IPS DF 6.9 (cell line): Measurements from ENCODE around the gene POLN.

Source experiments
- DNase-seq: peaks from one replicate; pipeline ENCODE4 v3.0.0-alpha.2; 2013; ENCODE audit warnings: low read depth, low spot score
- H3K27ac ChIP-seq: one replicate; pipeline ENCODE4 v1.5.1; 2013; ENCODE audit warnings: low read length, control low read depth
- H3K27me3 ChIP-seq: 2 replicates; pipeline ENCODE4 v1.6.1; 2013; ENCODE audit warnings: mild to moderate bottlenecking, low read length; ENCODE audit not compliant: control insufficient read depth, insufficient read depth
- H3K36me3 ChIP-seq: 2 replicates; pipeline ENCODE4 v1.6.1; 2013; ENCODE audit warnings: low read length; ENCODE audit not compliant: control insufficient read depth, insufficient read depth
- H3K4me1 ChIP-seq: 2 replicates; pipeline ENCODE4 v1.6.1; 2013; ENCODE audit warnings: low read length; ENCODE audit not compliant: control insufficient read depth, insufficient read depth
- H3K4me3 ChIP-seq: 2 replicates; pipeline ENCODE4 v1.5.1; 2013; ENCODE audit warnings: mild to moderate bottlenecking, low read length
- H3K9me3 ChIP-seq: 2 replicates; pipeline ENCODE4 v1.6.1; 2013; ENCODE audit warnings: low read length, inconsistent platforms; ENCODE audit not compliant: control insufficient read depth, insufficient read depth
- WGBS: extraction: QIAGEN DNeasy Blood & Tissue Kit; methylation state at CpG from one replicate; pipeline ENCODE4 v1.1.7; 2013; ENCODE audit warnings: mixed read lengths, missing lambda C conversion rate; ENCODE audit not compliant: insufficient read length, insufficient coverage; 5-methylcytosine and 5-hydroxymethylcytosine counted together

Gene POLN

DNA sequence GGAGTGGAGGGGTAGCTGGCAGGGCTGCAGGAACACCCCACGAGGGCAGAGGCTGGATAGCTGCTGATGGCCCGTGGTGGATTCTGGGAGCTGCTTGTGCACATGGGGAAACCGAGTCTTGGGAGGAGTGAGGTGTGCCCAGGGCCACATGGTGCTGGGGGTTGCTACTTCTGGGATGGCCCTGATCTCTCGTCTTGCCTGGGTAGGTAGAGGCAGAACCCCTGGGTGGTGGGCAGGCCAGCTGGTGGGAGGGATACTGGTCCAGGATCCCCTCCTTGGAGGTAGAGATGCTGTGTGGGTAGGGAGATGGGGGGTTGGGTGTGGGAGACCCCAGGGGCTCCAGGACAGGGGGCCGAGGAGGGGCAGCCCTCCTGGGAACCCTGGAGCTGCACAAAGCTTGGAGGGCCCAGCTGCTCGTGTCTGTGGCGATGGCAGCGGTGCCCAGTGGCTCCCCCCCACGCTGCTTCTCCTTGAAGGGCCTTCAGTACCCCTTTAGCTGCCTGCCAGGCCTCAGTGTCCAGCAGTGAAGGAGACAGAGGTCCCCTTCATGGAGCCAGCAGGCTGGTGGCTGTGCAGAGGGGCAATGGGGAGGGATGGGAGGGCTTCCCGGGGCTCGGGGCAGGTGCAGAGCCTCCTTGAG is 179.6 kb downstream of the POLN start:
- peaks cover 4% of the 10 kb centered on the region; the same call in 1 of the 2 replicates for H3K4me1 ChIP-seq
- no CpG with 5 or more reads among the region's 11 CpGs for WGBS
- H3K36me3 ChIP-seq: no peaks in the 10 kb centered on the region; the same call in 1 of the 2 replicates
- H3K9me3 ChIP-seq: no peaks in the 10 kb centered on the region
- no peak overlapping the region for H3K4me3 ChIP-seq
- H3K27ac ChIP-seq: no peak overlapping the region
- no peak for DNase-seq
- peaks cover 18% of the 10 kb centered on the region for H3K27me3 ChIP-seq

DNA sequence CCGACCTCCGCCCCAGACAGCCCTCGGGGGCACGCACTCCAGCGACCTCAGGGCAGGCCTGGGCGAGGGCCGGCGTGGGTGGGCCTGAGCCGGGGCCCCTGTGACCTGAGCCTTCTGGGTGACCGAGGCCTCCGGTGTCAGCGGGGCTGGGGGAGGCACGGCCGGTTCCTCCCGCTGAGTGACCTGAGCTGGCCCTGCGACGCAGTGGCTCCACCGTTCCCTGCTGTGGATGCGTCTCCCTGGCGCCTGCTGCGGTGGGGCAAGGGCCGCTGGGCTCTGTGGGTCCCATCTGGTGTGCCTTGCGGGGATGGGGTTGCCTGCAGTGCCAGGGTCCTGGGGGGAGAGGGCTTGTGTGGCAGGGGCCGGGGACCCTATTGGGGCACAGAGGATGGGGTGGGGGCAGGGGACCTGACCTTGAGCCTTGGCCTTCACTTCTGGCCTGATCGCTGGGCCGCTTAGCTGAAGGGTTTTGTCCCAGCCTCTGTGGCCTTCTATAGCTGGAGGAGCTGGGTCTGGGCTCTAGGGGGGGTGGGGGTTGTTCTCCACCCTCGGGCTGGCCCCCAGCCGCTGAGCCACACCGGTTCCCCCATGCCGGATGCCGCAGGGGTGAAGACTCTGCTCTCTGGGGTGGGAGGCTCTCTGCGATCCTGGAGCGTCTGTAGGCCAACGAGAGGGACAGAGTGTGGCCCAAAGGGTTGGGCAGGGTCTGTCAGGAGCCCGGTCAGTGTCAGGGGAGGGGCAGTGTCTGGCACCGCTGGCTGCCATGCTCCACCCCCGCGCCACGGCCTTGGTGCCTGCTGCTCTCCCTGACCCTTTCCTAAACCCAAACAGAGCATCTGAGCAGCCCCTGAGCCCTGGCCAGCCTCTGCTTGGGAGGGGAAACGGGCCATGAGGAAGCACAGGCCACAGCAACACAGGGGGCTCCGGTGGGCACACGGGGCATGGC is 180.5 kb downstream of the POLN start:
- no peak overlapping the region for H3K27ac ChIP-seq
- H3K4me1 ChIP-seq: peaks cover 4% of the 10 kb centered on the region; the same call in 1 of the 2 replicates
- DNase-seq: no peak
- H3K9me3 ChIP-seq: no peaks in the 10 kb centered on the region
- no CpG with 5 or more reads among the region's 42 CpGs for WGBS
- peak overlapping the region; percentile 2; the same call in 1 of the 2 replicates for H3K4me3 ChIP-seq
- peaks cover 21% of the 10 kb centered on the region for H3K27me3 ChIP-seq
- no peaks in the 10 kb centered on the region; the same call in 1 of the 2 replicates for H3K36me3 ChIP-seq

DNA sequence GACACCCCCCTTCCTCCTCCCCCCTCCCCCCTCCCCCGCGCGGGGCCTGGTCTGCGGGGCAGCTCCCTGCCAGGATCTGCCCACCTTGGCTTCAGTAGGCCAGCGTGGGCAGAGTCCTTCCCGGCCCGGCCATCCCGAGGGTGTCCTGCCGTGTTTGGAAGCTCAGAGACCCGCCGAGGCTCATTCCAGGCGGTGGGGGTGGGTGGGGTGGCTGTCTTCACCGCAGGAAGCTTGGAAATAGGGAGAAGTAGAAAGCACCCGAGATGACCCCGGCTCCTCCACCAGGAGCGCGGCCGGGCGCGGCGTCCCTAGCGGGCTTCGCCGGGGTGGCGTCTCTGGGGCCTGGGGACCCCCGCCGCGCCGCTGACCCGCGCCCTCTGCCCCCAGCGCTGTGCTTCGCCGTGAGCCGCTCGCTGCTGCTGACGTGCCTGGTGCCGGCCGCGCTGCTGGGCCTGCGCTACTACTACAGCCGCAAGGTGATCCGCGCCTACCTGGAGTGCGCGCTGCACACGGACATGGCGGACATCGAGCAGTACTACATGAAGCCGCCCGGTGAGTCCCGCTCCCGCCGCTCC is 181.2 kb downstream of the POLN start:
- Histone ChIP-seq H3K4me3 (peak overlapping the region; percentile 2; the same call in 1 of the 2 replicates), H3K27ac (no peak overlapping the region), H3K4me1 (peaks cover 4% of the 10 kb centered on the region; the same call in 1 of the 2 replicates), H3K36me3 (no peaks in the 10 kb centered on the region; the same call in 1 of the 2 replicates), H3K27me3 (peaks cover 21% of the 10 kb centered on the region), H3K9me3 (no peaks in the 10 kb centered on the region)
- no CpG with 5 or more reads among the region's 54 CpGs for WGBS
- DNase-seq: no peak

DNA sequence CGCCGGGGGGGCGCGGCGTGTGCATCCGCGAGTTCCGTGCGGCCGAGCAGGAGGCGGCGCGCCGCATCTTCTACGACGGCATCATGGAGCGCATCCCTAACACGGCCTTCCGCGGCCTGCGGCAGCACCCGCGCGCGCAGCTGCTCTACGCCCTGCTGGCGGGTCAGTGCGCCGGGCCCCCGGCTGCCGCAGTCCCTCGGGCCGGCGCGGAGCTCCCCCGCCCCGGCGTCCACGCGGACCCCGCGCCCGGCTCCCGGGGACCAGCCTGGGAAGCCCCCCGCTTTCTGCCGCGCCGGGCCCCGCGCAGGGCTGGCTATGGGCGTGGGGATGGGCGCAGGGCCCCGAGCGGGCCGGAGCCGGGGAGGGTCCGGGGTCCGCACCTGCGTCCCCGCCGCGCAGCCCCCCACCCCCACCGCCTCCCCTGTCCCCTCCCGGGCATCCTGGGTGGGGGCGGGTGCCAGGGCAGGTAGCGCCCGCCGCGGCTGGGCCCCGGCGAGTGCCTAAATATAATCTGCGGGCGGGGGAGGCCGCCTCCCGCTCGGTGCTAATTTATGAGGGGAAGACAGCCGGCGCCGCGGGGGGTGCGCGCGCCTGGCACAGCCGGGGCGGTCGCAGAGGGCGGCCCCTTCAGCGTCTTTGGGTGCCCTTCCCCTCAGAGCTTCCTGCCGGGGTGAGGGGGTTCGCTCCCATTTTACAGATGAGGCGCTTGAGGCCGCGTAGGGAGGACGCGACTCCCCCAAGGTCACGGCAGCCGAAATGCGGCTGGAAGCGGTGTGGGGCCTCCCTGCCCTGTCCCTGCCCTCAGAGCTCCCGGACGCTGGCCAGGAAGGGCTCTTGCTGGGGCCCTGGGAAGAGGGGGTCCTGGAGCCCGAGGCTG is 182.0 kb downstream of the POLN start:
- WGBS: no CpG with 5 or more reads among the region's 102 CpGs
- no peaks in the 10 kb centered on the region; the same call in 1 of the 2 replicates for H3K36me3 ChIP-seq
- H3K9me3 ChIP-seq: no peaks in the 10 kb centered on the region
- peak overlapping the region; percentile 42; the same call in 1 of the 2 replicates for H3K4me3 ChIP-seq
- no peak for DNase-seq
- H3K27ac ChIP-seq: no peak overlapping the region
- H3K27me3 ChIP-seq: peaks cover 21% of the 10 kb centered on the region
- H3K4me1 ChIP-seq: peaks cover 4% of the 10 kb centered on the region; the same call in 1 of the 2 replicates

DNA sequence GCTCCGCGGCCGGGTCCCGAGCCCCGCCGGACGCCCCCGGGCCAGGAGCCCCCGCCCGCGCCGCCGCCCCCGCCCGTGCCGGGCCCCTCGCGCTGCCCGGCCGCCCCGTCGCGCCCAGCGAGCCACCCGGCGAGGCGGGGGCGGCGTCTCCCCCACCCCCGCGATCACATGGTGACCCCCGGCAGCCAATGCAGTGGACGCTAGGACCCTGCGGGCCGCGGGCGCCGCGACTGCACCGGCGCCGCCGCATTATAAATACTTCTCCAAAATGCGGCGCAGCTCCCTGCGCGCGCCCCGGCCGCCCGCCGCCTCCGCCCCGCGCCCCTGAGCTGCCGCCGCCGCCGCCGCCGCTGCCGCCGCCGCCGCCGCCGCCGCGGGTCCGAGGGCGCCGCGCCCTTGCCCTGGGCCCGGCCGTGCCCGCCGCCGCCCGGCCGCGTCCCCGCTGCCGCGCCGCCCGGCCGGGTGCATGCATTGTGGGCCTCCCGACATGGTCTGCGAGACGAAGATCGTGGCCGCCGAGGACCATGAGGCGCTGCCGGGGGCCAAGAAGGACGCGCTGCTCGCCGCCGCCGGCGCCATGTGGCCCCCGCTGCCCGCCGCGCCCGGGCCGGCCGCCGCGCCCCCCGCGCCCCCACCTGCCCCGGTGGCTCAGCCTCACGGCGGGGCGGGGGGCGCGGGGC is 182.7 kb downstream of the POLN start, which contains the start of gene NAT8L:
TSS of gene NAT8L (plus strand) at position 282 of the 680 bp plus-strand sequence. CDS start at position 467, 185 bp downstream.
- Histone ChIP-seq H3K27ac (no peak within 1 kb of the TSS), H3K27me3 (peaks cover 21% of the 10 kb centered on the region), H3K4me3 (peak within 1 kb of the TSS; percentile 58), H3K9me3 (no peaks in the 10 kb centered on the region), H3K4me1 (peaks cover 4% of the 10 kb centered on the region; the same call in 1 of the 2 replicates), H3K36me3 (no peaks in the 10 kb centered on the region; the same call in 1 of the 2 replicates)
- DNase-seq: no peak
- no CpG with 5 or more reads among the region's 119 CpGs for WGBS

DNA sequence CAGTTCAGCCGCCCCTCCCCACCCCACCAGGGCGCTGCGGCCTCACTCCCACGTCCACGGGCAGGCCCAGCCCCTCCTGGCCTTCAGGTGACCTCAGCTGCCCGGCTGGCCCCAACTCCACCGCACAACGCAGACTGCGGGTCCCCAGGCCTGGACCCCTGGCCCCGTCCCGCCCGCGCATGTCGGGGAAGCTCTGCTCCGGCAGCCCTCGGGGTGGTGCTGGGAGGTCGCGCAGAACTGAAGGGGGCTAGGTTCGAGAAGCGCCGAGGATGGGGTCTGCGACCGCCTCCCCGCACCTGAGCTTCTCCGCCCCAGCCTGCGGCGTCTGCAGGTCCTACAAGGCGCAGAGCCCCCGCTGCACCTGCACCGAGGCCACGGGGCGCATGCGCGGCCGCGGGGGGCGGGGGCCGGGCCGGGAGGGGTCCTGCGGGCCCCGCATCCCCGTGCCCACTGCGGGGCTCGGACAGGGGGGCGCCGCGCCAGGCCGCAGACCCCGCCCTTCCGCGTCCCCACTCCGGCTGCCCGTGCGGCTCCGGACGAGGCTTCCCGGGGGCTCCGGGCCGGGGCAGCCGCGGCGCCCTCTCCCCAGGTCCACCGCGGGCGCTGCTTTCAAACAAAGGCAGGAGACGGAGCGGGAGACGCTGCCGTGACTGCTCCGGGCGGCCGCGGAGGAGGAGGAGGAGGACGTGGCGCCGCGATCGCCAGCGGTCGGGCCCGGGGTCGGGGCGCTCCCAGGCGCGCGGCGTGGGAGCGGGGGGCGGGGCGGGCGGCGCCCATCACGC is 183.5 kb downstream of the POLN start:
- Histone ChIP-seq H3K27me3 (peaks cover 21% of the 10 kb centered on the region), H3K27ac (no peak overlapping the region), H3K4me3 (peak overlapping the region; percentile 58), H3K36me3 (no peaks in the 10 kb centered on the region; the same call in 1 of the 2 replicates), H3K4me1 (peaks cover 4% of the 10 kb centered on the region; the same call in 1 of the 2 replicates), H3K9me3 (no peaks in the 10 kb centered on the region)
- no CpG with 5 or more reads among the region's 93 CpGs for WGBS
- DNase-seq: no peak

DNA sequence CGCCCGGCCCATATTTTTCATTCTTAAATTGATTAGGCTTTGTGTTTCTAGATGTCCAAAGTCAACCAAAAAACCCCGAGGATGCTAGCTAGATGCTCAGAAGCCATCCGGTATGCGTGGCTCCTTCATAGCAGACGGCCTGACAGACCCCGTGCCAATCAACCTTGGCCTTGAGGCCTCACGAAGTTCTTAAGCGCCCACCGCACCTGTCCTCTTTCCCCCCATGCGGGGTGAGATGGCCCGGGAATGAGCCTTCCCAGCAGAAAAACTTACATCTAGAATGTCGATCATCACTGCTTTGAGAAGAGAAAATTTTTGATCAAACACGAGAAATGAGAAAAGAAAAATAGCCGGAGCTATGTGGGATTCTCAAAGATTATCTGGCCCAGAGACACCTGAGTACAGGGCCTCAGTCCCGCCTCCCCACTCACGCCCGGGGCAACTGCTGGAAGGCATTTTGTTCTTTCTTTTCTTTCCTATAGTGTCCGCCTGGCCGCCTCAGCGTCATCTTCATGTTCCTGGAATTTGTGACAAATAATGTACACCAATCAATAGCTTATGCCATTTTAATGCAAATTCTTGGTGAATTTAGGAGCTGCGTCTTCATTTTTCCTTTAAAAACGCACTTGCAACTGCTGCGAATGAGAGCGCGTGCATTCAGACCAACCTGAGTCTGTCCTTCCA is 184.4 kb downstream of the POLN start:
- no CpG with 5 or more reads among the region's 26 CpGs for WGBS
- Histone ChIP-seq H3K9me3 (no peaks in the 10 kb centered on the region), H3K36me3 (no peaks in the 10 kb centered on the region), H3K27me3 (peaks cover 21% of the 10 kb centered on the region), H3K27ac (no peak overlapping the region), H3K4me3 (no peak overlapping the region), H3K4me1 (peaks cover 4% of the 10 kb centered on the region; the same call in 1 of the 2 replicates)
- DNase-seq: no peak

DNA sequence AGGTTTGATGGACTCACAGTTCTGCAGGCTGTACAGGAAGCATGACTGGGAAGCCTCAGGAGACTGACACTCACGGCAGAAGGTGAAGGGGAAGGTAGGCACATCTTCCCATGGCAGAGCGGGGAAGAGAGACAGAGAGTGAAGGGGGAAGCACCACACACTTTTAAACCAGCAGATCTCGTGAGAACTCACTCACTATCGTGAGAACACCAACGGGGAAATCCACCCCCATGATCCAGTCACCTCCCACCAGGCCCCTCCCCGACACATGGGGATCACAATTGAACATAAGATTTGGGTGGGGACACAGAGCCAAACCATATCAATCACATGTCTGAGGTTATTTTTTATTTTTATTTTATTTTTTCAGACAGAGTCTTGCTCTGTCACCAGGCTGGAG is 187.7 kb downstream of the POLN start:
- H3K27me3 ChIP-seq: peaks cover 13% of the 10 kb centered on the region
- no peak overlapping the region for H3K4me3 ChIP-seq
- H3K36me3 ChIP-seq: no peaks in the 10 kb centered on the region
- no peak for DNase-seq
- H3K4me1 ChIP-seq: no peaks in the 10 kb centered on the region; the same call in 1 of the 2 replicates
- no peak overlapping the region for H3K27ac ChIP-seq
- WGBS: no CpG with 5 or more reads among the region's 6 CpGs
- no peaks in the 10 kb centered on the region for H3K9me3 ChIP-seq
